NCI-H2107 treated with DMSO at 0.1 percent for 48 hours (cell line): ENCODE data around the gene MATCAP1.

Experiments used
- DNase-seq: peaks from one replicate; lab custom pipeline; 2025; ENCODE audit not compliant: unreplicated experiment; lab: John Stamatoyannopoulos, UW

MATCAP1 gene

DNA sequence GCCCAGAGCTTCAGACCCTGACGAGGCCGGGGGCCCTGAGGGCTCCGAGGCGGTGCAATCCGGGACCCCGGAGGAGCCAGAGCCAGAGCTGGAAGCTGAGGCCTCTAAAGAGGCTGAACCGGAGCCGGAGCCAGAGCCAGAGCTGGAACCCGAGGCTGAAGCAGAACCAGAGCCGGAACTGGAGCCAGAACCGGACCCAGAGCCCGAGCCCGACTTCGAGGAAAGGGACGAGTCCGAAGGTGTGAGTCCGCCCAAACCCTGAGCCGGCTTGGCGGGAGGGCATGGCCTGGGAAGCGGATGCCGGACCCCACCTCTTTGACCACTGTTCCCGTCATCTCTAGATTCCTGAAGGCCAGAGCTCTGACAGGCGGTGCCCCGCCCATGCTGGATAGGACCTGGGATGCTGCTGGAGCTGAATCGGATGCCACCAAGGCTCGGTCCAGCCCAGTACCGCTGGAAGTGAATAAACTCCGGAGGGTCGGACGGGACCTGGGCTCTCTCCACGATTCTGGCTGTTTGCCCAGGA is 9.0 kb downstream of the MATCAP1 start:
- no peak for DNase-seq

DNA sequence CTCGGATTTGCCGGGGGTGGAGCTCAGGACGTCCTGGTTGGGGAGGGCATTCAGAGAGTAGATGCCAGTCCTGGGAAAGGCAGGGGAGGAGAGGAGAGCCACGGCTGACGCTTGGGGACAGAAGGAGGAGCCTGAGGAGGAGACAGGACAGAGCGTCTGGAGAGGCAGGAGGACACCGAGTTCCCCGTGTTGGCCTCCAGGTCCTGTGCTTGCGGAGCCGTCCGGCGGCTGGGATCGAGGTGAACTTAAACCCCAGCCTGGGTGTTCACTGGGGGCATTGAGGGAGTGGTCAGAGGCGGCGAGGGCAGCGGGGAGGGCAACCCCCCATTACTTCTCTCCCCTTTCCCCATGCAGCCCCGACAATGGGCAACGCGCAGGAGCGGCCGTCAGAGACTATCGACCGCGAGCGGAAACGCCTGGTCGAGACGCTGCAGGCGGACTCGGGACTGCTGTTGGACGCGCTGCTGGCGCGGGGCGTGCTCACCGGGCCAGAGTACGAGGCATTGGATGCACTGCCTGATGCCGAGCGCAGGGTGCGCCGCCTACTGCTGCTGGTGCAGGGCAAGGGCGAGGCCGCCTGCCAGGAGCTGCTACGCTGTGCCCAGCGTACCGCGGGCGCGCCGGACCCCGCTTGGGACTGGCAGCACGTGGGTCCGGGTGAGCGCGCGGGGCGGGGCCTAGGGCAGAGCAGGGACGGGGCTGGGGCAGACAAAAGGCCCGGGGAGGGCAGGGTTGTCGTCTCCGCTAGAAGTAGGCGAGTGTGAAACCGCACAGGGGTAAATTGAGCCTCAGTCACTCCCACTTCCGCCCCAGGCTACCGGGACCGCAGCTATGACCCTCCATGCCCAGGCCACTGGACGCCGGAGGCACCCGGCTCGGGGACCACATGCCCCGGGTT is 9.7 kb downstream of the MATCAP1 start:
- DNase-seq: peak; percentile 62

DNA sequence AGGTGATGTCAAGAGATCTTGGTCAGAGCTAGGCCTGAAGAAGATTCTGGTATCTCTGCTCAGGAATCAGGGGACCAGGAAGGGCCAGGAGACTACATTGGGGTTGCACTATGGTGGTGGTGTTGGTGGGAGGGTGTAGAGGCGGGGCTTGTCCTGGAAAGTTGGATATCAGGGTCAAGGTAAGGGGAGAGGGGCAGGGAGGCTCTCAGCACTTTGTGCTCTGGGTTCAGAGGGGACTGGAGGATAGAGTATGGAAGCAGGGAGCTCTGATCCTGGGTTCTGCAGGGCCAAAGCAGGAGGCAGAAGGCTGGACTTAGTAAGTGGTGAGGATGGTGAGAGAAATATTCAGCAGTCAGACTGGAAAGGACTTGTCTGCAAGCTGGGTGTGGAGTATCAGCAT is 10.4 kb downstream of the MATCAP1 start:
- no peak for DNase-seq

DNA sequence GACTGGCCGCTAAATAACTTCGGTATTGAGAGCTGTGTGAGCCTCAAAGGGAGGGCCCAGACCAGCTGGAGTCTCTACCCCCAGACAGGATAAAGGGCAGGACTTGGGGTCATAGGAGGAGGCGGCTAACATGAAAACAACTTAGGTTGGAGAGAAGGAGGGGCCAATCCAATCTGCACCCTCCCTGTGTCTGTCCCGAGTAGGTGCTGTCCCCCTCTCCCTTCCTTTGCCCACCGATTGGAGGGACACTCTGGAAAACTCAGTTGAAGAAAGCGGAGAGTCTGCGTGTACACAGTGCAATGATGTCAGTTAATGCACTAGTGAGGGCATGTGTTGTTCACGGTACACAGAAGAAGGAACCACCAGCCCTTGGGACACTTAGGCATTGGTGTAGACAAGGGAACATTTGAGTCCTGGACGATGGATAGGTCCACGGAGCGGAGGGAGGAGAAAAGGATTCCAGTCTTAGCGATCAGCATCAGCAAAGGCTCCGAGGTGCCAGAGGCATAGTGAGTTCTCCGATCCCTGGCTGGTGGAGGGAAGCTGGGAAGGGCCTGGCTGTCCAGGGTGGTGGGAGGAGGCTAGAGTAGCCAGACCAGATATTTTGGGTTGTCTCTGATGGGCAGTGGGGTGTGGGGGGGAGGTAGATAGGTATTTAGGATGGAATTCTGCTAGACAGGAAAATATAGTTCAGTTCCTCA is 12.7 kb downstream of the MATCAP1 start:
- no peak for DNase-seq

DNA sequence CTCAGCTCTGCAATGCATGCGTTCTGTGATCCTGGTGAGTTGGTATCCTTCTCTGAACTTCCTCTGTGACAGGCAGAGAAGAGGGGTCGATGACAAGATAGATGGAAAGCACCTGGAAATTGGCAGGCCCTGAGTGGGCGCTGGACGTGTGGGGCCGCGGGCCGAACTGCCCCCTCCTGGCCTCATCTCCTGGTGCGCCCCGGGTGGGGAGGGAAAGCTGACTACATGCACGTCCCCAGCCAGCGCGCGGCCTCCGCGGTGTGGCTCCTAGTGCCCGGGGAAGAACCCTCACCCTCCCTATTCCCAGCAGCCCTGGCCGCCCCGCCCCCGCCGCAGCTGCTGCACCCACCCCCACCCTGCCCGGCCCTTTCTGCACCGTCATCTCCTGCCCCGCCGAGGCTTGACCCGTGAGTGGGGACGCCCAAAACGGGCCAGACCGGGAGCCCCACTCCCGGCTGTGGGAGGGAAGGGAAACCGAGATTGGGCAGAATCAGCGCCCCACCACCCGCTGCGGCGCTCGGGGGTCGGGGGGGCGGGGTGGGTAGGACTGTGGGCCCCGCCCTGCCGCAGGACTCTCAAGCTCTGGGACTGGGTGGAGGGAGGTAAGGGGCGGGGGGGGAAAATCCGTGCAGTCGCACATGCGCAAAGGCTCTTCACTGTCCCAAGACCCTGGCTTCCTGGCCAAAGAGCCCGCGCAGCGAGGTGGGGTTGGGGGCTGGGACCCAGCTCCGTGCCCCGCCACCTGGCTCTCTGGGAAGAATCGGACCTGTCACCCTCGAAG is 13.4 kb downstream of the MATCAP1 start, which contains the start of gene NOL3:
NOL3 (plus strand) TSS at position 371 of the 781 bp plus-strand sequence.
- peak; percentile 53 for DNase-seq

DNA sequence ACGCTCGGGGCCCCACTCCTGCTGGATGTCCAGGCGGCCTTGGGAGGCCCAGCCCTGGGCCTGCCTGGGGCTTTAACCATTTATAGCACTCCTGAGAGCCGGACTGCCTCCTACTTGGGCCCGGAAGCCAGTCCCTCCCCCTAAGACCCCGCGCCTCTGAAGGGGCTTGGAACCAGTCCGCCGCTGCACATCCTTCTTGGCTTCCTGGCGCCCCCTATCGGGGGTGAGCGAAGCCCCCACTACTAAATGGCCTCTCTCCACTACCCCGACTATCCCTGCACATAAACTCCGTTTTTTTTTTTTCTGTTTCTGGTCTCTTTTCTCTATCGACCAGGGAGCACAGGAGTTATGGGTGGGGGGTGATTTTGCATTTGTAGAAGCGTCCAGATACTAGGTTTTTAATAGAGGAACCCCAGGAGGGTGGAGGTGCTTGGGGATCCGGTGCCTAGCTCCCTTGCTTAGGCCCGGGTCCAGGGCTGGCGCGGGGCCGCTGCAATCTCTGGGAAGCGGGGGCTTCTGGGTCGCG is 14.1 kb downstream of the MATCAP1 start:
- no peak for DNase-seq

DNA sequence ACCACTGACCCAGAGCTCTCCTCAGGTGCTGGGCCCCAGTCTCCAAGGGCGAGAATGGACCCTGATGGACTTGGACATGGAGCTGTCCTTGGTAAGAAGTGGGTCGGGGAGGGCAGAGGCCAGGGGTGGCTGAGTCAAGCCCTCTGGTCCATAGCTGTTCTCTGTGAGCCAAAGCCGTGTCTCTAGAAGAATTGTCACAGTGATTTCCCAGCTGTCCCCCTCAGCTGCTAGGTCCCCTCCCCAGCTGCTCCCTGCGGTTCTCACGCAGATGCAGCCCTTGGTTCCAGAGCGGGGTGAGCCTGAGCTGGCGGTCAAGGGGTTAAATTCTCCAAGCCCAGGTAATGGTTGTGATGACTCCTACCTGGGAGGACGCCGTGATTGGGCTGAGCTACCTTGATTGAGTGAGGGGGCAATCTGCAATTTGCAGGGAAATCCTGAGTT is 14.7 kb downstream of the MATCAP1 start:
- no peak for DNase-seq

DNA sequence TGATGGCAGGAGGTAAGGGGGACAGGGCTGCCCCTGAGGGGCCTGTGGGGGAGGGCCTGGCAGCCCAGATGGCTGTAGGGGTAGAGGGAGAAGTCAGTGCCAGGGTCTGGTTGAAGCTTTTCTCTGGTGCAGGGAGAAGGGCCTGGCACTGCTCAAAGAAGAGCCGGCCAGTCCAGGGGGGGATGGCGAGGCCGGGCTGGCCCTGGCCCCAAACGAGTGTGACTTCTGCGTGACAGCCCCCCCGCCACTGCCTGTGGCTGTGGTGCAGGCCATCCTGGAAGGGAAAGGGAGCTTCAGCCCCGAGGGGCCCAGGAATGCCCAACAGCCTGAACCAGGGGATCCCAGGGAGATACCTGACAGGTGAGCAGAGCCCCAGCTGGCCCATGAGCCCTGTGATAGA is 16.2 kb downstream of the MATCAP1 start:
- DNase-seq: no peak

DNA sequence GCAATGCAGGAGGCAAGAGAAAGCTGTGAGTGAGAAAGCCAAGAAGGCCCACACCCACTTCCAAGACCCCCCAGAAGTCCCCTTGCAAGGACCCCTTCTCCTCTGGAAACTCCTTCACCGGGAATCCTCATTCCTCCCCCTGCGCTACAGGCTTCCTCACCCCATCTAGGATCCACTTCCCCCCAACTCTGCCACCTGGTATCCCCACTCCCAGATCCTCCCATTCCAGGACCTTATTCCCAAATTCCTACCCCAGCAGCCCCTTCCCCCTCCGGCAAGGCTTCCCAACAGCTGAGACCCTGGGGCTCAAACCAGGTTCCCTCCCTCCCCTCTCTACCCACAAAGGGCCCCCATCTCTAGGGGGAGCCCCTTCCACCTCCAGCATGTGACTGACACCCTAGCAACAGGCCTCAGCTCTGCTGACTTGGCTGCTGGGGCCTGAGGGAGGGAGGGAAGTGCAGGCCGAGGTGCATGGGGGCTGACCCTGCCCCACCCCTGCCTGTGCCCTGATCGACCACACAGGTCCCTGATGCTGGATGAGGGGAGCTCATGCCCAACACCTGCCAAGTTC is 17.1 kb downstream of the MATCAP1 start:
- no peak for DNase-seq

DNA sequence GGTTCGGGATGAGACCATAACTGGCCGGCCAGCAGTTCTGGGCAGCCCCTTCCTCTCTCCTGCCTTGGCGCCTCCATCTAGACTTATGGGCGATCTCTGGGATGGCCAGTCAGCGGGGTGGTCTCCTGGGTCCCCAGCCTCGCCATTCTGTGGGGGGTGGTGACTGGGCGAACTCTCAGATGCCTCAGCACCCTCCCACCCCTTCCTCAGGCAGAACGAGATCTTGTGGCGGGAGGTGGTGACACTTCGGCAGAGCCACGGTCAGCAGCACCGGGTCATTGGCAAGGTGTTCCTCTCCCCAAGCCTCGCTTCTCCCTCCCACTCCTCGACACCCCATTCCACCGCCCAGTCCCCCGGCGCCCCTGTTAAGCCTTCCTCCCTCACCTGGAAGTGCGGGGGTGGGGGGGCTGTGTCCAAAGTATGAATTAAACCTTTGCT is 17.6 kb downstream of the MATCAP1 start:
- no peak for DNase-seq

DNA sequence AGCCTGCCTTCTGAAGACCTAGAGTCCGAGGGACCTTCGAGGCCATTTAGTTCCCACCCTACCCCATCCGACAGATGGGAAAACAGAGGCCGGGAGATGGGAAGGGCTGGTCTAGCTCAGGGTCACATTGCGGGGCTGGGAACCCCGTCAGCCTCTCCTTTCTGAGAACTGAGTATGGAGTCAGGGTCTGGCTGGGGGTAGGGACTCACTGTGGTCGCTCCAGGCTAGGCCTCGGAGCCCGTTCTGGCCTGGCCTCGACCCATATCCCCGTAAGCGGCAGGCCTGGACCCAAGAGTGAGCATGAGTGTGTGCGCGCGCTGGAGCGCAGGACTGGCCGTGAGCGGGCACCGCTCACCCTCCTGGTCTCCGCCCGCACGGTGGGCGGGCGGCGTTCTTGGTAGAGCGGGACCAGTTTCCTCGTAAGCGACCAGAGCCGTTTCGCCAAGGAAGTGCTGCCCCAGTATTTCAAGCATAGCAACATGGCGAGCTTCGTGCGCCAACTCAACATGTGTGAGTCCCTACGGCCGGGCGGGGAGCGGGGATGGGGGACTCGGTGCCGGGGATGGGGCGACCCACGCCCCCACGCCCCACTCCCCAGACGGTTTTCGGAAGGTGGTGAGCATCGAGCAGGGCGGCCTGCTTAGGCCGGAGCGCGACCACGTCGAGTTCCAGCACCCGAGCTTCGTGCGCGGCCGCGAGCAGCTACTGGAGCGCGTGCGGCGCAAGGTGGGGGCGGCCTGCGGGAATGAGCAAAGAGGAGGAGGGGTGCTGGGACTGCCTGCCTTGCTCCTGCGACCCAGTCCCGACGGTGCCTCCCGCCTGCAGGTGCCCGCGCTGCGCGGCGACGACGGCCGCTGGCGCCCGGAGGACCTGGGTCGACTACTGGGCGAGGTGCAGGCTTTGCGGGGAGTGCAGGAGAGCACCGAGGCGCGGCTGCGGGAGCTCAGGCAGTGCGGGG is 18.4 kb downstream of the MATCAP1 start:
- no peak for DNase-seq

DNA sequence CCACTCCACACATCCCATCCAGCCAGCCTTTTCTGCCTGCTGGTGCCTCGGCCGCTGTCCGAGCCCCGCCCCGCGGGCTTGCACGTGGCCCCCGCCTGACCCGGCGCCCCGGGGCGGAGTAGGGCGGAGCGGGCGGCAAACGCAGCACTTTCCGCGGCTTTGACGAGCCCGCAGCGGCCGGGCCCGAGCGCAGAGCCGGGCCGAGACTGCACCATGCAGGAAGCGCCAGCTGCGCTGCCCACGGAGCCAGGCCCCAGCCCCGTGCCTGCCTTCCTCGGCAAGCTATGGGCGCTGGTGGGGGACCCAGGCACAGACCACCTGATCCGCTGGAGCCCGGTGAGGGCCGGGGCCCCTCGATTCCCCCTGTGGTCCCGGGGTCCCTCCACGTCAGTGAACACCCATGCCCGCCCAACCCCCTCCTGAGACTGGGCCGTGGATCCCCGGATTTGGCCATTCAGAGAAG is 19.1 kb downstream of the MATCAP1 start, which contains the start of gene HSF4:
HSF4 (plus strand) TSS at position 147 of the 463 bp plus-strand sequence; CDS start at position 214, 67 bp downstream.
- DNase-seq: no peak

DNA sequence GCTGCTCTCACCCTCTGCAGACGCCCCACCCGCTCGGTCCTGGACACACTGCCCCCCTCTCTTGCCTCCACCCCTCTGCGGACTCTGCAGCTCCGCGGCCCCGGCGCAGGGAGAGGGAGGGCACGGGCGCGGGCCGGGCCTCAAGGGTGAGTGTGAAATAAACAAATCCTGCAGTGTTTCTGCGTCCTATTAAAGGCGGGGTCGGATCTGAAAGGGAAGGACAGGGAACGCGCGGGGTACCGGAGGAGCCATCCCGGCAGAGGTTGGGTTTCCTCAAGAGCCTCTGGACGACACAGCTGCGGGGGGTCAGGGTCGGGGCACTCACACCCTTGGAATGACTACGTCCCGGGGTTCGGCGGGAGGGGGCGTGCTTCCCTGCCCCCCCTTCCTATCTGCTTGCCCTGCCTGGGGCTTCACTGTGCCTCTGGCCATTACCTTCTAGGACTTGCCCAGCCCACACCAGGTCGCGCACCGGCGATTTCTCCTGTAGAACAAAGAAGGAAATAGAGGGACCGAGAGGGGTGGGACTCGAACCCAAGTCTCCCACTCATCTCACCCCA is 19.7 kb downstream of the MATCAP1 start:
- DNase-seq: no peak

DNA sequence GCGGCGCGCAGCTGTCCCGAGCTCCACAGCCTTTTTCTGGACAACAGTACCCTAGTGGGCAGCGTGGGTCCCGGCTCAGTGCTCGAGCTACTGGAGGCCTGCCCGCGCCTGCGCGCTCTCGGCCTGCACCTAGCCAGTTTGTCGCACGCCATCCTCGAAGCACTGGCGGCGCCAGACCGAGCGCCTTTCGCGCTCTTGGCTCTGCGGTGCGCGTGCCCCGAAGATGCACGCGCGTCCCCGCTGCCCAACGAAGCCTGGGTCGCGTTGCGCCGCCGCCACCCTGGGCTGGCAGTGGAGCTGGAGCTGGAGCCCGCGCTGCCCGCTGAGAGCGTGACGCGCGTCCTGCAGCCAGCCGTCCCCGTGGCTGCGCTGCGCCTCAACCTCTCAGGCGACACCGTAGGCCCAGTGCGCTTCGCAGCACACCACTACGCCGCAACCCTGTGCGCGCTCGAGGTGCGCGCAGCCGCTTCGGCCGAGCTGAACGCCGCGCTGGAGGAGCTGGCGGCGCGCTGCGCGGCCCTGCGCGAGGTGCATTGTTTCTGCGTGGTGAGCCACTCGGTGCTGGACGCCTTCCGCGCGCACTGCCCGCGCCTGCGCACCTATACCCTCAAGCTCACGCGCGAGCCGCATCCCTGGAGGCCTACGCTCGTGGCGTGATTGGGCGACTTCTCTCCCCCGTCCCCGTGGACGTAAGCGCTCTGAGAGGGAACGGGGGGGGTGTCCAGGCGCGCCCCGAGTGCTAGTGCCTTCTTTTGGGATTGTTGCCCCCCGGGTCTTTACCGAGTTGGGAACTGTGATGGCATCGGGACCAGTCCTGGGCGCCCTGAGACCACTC is 20.4 kb downstream of the MATCAP1 start:
- DNase-seq: peak; percentile 34

DNA sequence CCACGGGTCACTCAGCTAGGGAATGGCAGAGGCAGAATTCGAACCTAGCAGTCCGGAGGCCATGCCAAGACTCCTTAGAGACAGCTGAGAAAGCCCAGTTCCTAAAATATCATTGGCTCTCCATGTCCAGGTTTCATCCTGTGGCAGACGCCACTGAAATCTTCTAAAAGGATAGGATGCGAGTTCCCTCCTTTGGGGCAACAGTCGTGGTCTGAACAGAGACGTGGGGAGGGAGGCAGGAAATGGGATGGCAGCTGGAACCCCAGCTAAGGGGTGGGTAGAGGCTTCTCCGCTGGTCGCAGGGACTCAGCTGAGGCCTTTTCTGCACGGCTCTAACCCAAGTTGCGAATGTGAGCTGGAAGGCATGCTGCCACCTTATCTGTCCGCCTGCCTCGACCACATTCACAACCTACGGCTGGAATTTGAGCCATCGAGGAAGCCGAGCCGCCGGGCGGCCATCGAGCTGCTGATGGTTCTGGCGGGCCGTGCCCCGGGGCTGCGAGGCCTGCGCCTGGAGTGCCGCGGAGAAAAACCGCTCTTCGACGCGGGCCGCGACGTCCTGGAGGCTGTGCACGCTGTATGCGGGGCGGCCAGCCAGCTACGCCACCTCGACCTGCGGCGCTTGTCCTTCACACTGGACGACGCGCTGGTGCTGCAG is 21.1 kb downstream of the MATCAP1 start:
- no peak for DNase-seq

DNA sequence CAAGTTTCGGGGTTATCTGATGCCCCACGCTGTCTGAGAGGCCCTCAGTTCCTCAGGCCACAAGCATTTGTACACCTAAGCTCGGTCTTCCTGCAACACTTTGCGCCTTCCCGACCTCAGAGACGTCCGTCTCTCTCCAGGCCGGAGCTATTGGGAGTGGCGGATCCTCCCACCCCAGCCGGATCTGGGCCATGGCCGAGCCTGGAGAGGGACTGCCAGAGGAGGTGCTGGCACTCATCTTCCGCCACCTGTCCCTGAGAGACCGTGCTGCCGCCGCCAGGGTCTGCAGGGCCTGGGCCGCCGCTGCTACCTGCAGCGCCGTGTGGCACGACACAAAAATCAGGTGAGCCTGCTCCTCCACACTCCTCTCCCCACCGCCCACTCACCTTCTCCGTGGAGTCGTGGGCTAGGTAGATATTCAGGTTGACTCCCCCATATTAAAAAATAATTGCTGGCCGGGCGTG is 22.1 kb downstream of the MATCAP1 start:
- DNase-seq: no peak
